ENCODE data around the gene CISH.

Gene CISH

DNA sequence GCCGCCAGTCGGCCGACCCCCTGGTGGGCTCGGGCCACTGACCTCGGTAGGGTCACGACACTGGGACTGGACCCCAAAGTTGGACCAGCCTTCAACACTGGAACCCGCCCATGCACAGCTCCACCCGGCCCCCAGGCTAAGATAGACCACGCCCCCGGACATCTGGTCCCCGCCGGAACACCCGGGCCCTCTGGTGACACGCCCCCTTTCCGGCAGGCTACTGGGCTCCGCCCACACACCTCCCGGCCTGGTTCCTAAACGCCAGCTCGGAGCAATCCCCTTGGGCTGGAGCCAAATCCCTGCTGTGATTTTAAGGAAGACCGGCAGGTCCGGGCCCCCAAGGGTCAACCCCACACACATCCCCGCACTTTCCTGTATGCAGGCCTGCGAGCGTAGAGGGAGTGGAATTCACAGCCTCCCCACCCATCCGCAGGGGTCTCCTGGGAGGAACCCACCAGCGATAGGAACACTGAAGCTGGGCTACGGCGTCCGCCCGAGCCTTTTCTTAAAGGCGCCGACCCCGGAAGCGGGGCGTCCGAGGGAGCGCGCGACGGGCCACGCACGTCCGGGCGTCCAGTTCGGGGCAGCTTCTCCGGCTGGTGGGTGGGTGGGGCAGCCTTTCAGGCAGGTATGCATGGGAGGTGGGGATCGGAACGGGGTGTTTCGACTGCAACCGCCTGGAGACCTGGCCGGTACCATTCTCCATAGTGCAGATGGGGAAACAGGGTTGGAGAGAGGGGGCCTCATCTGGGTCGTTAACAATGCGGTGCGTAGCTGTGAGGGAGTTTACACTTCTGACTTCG lies 42.4 kb downstream of the CISH start, which contains the start of gene HEMK1:
TSS of gene HEMK1 (plus strand) at position 576 of the 803 bp plus-strand sequence. CDS start 1,583 bp downstream, outside the sequence.
- DNase-seq, result peak; percentile 97 to 99

DNA sequence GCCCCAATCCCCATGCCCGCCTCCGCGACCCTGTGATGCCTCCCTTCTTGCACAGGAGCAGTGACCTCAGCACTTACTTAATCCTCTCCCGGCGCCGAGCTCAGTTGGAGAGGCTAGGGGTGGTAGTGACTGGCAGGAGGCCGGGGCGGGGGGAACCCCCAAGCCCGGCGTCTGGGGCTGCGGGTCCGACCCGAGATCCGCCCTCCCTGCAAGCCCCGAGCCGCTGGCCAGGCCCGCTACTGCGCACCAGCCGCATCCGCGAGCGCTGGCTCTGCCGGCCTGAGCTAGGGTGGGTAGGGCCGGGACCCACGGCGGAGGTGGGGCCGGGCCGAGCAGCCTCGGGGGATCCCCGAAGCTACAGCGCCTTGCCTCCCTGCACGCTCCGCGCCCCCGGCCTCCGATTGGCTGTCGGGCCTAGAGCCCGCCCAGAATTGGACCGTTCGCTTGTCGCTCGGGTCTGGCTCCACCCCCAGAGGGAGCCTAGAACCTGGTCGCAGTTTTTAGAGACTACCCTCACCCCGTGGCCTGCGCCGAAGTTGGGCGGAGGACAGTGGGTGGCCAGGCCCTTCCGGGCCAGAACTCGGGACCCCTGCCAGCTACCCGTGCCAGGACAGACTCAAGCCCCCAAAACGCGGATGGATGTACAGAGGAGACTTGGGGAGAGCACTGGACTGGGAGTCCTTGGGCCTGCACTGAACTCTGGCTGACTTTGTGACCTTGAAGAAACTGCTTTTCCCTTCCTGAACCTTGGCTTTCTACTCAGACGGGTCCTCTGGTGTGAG lies 44.0 kb downstream of the CISH start, which contains the start of gene C3orf18:
TSS of gene C3orf18 (minus strand) at position 362 of the 782 bp plus-strand sequence. CDS start 2,048 bp downstream, outside the sequence.
- DNase-seq, result peak; percentile 96 to 98

DNA sequence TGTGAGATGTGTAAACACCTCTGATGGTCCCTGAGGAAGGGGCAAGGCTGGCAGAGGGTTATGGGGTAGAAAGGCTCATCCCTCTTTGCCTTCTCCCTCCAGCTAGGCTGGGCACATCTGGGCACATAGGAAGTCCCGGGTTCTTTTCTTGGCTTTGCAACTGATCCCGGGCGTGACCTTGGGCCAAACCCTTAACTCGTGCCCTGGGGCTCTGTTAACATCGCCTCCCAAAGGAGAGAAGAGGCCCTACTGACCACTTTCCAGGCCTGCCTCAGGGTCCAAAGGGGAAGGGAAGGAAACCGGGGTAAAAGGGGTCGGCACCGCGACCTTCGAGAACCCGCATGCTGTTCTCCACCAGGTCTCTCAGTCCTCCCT lies 44.6 kb downstream of the CISH start:
- DNase-seq, result no peak

GRCh38 chr3:50564321-50564720 lies 47.3 kb downstream of the CISH start:
- no peak for DNase-seq

DNA sequence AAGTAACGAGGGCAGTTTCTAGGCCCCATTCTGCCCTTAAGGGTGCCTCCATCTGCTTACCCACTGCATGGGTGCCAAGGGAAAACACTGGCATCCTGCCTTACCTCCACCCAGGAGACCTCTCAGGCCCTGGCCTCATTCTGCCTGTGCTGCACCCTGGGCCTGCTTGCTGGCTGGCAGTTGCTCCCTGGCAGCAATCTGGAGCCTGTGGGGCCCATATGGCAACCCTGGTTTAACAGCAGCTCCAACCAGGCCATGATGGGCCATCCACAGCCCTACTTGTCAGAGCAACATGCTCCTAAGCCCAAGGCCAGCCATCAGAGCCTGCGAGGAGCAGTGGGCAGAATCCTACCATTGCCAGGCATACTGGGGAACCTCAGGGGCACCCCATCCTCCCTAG lies 47.7 kb downstream of the CISH start:
- DNase-seq, result no peak

DNA sequence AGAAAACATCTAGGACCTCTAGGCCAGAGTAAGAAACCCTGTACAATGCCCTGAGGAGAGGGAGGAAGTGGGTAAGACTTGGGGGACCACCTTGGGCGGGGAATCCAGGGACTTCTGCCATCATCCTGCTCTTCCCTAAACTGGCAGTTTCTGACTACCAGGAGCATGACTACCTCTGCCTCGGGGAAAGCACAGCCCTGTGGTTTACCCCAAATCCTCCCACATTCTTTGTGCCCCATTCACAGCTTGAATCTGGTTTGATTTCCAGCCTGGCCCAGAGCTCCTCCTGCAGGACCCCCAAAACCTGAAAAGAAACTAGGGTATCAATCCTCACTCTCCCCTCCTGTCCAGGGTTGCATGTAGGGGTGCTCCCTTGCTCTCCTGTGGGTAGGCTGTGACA lies 48.7 kb downstream of the CISH start:
- DNase-seq, result no peak

GRCh38 chr3:50559702-50560101 lies 51.9 kb downstream of the CISH start:
- DNase-seq, result no peak

- no peak for DNase-seq
Measured at GRCh38 chr3:50557915-50558314, 53.7 kb downstream of the CISH start.

DNA sequence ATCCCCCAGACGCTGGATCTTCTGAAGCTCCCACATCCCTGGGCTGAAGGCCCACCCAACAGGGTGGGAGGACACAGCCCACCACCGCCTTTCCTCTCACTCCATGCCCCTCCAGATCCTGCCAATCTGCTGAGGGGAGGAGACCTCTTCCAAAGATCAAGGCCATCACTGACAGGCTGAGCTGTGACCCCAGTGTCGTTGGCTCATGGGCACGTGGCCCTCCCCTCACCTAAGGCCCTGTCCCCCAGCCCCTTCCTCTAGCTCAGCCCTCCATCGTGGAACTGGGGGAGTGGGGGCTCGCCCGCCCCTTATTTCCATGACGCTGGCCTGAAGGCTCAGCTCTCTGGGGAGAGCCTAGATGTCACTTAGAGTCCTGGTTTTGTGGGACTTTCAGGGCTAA lies 54.5 kb downstream of the CISH start:
- no peak for DNase-seq
